H1 (cell line): ENCODE data around the gene GRK3. TPM values are rescaled to one million over a fixed set of nuclear protein-coding genes. Genes with fewer than 3 reads are reported as not detected.

Experiments
- CTCF ChIA-PET: fragments of 300-600 bp; sonication (Branson Sonifier 250); formaldehyde crosslinking; loops from one replicate; lab custom pipeline; 2021; ENCODE audit not compliant: partially characterized antibody; lab: Charles Lee
- POLR2A ChIA-PET: fragments of 300-600 bp; sonication (Branson Sonifier 250); formaldehyde crosslinking; loops from one replicate; lab custom pipeline; 2021; ENCODE audit warnings: inconsistent platforms; ENCODE audit not compliant: partially characterized antibody; lab: Charles Lee
- DNase-seq, 2 experiments: peaks; one replicate each; pipeline versions ENCODE4 v3.0.0 to v3.0.0-alpha.2; 2010 to 2022; ENCODE audit warnings: low spot score in 2 of 2, low read depth in 1 of 2, mixed read lengths in 1 of 2
- FAIRE-seq: peaks from 2 replicates; lab custom pipeline; 2011; peaks lifted over from hg19 to GRCh38; lab: Jason Lieb, UNC
- H2AFZ ChIP-seq: 2 replicates; pipeline ENCODE4 v1.8.1; 2012; ENCODE audit warnings: low read length, inconsistent platforms
- H2AK5ac ChIP-seq: 2 replicates; pipeline ENCODE4 v1.6.1; 2013; ENCODE audit warnings: low read depth, low read length
- H2BK120ac ChIP-seq: replicated peaks from 2 replicates; pipeline ENCODE3; 2013; ENCODE audit warnings: low read depth, low read length, inconsistent platforms
- H2BK12ac ChIP-seq: 2 replicates; pipeline ENCODE4 v1.6.1; 2013; ENCODE audit warnings: low read depth, low read length
- H2BK15ac ChIP-seq: 2 replicates; pipeline ENCODE4 v1.6.1; 2013; ENCODE audit warnings: low read length
- H2BK20ac ChIP-seq: 2 replicates; pipeline ENCODE4 v1.6.1; 2013; ENCODE audit warnings: low read length
- H2BK5ac ChIP-seq: 2 replicates; pipeline ENCODE4 v1.6.1; 2013; ENCODE audit warnings: low read depth, low read length
- H3K14ac ChIP-seq: 2 replicates; pipeline ENCODE4 v1.6.1; 2013; ENCODE audit warnings: inconsistent platforms; ENCODE audit not compliant: insufficient read length
- H3K18ac ChIP-seq: 2 replicates; pipeline ENCODE4 v1.6.1; 2013; ENCODE audit warnings: low read length; ENCODE audit errors: extremely low read depth
- H3K23ac ChIP-seq: 2 replicates; pipeline ENCODE4 v1.6.1; 2013; ENCODE audit warnings: inconsistent platforms; ENCODE audit not compliant: insufficient read length
- H3K23me2 ChIP-seq: 2 replicates; pipeline ENCODE4 v1.6.1; 2013; ENCODE audit warnings: low read depth, low read length
- H3K27ac ChIP-seq: 2 replicates; pipeline ENCODE4 v1.6.1; 2011; ENCODE audit warnings: low read depth, low read length, inconsistent platforms
- H3K27me3 ChIP-seq, 4 experiments: replicated peaks in 1 of 4; 1 replicate in 1 of 4; 2 replicates in 3 of 4; pipeline versions ENCODE4 v1.6.1 to v1.8.1; 2011 to 2013; ENCODE audit warnings: low read length in 3 of 4, mild to moderate bottlenecking in 3 of 4, inconsistent platforms in 2 of 4, mixed read lengths in 2 of 4, moderate library complexity in 1 of 4; ENCODE audit not compliant: control insufficient read depth in 3 of 4, insufficient read depth in 3 of 4; ENCODE audit errors: extremely low read depth in 1 of 4
- H3K36me3 ChIP-seq, 4 experiments: 2 replicates each; pipeline versions ENCODE4 v1.6.1 to v1.8.1; 2011 to 2013; ENCODE audit warnings: mild to moderate bottlenecking in 4 of 4, low read length in 3 of 4, moderate library complexity in 2 of 4, control low read depth in 1 of 4, inconsistent platforms in 1 of 4; ENCODE audit not compliant: insufficient read depth in 4 of 4, control insufficient read depth in 2 of 4
- H3K4ac ChIP-seq: replicated peaks from 2 replicates; pipeline ENCODE3; 2013; ENCODE audit warnings: low read length, low read depth, mixed read lengths, inconsistent platforms; ENCODE audit not compliant: insufficient read length
- H3K4me1 ChIP-seq, 4 experiments: replicated peaks in 1 of 4; 1 replicate in 1 of 4; 2 replicates in 3 of 4; pipeline versions ENCODE4 v1.6.1 to v1.8.1; 2011 to 2013; ENCODE audit warnings: low read length in 3 of 4, inconsistent platforms in 2 of 4, mixed read lengths in 1 of 4; ENCODE audit not compliant: insufficient read depth in 4 of 4, control insufficient read depth in 3 of 4
- H3K4me2 ChIP-seq, 2 experiments: 2 replicates each; pipeline versions ENCODE4 v1.6.1 to v1.8.1; 2011 to 2013; ENCODE audit warnings: low read depth in 2 of 2, low read length in 2 of 2, control low read depth in 1 of 2, inconsistent platforms in 1 of 2, mild to moderate bottlenecking in 1 of 2; ENCODE audit not compliant: insufficient read depth in 1 of 2
- H3K4me3 ChIP-seq, 4 experiments: fragments of 200-600, 300-600 bp in 1 of 4; sonication (generic), shearing (Covaris generic), sonication (Bioruptor Twin) in 1 of 4; 2 replicates each; pipeline versions ENCODE4 v1.5.1 to v1.8.1; 2011 to 2016; ENCODE audit warnings: low read length in 4 of 4, low read depth in 3 of 4, control low read depth in 2 of 4, inconsistent platforms in 2 of 4, mild to moderate bottlenecking in 2 of 4, mixed read lengths in 1 of 4, moderate library complexity in 1 of 4; ENCODE audit not compliant: insufficient read depth in 2 of 4; ENCODE audit errors: extremely low read depth in 1 of 4
- H3K56ac ChIP-seq: replicated peaks from 2 replicates; pipeline ENCODE3; 2013; ENCODE audit warnings: low read depth, mild to moderate bottlenecking, mixed read lengths, low read length, inconsistent platforms; ENCODE audit not compliant: insufficient read length
- H3K79me1 ChIP-seq: 2 replicates; pipeline ENCODE4 v1.6.1; 2013; ENCODE audit warnings: low read depth, low read length, control low read depth
- H3K79me2 ChIP-seq, 2 experiments: 2 replicates each; pipeline versions ENCODE4 v1.6.1 to v1.8.1; 2012 to 2013; ENCODE audit warnings: low read length in 2 of 2, mild to moderate bottlenecking in 2 of 2, inconsistent platforms in 1 of 2; ENCODE audit not compliant: insufficient read depth in 2 of 2, control insufficient read depth in 1 of 2
- H3K9ac ChIP-seq, 4 experiments: replicated peaks in 1 of 4; 1 replicate in 1 of 4; 2 replicates in 3 of 4; pipeline versions ENCODE4 v1.6.1 to v1.8.1; 2011 to 2013; ENCODE audit warnings: low read depth in 3 of 4, low read length in 3 of 4, control low read depth in 2 of 4, mild to moderate bottlenecking in 2 of 4, moderate library complexity in 2 of 4, inconsistent platforms in 1 of 4; ENCODE audit errors: extremely low read depth in 1 of 4
- H3K9me3 ChIP-seq, 2 experiments: 2 replicates each; pipeline versions ENCODE4 v1.6.1 to v1.8.1; 2012 to 2013; ENCODE audit warnings: mild to moderate bottlenecking in 2 of 2, moderate library complexity in 2 of 2, control low read depth in 1 of 2, inconsistent platforms in 1 of 2, low read depth in 1 of 2, low read length in 1 of 2, mixed read lengths in 1 of 2; ENCODE audit not compliant: insufficient read depth in 2 of 2
- H4K20me1 ChIP-seq, 2 experiments: replicated peaks in 1 of 2; 2 replicates each; pipeline versions ENCODE3 to v1.8.1; 2011 to 2013; ENCODE audit warnings: inconsistent platforms in 2 of 2, low read length in 2 of 2, mild to moderate bottlenecking in 1 of 2; ENCODE audit not compliant: insufficient read depth in 2 of 2, control insufficient read depth in 1 of 2
- H4K5ac ChIP-seq: 2 replicates; pipeline ENCODE4 v1.6.1; 2013; ENCODE audit warnings: low read length, low read depth, mixed read lengths, inconsistent platforms; ENCODE audit not compliant: insufficient read length
- H4K8ac ChIP-seq: 2 replicates; pipeline ENCODE4 v1.8.0; 2013; ENCODE audit warnings: mild to moderate bottlenecking, moderate library complexity, low read length, inconsistent platforms; ENCODE audit not compliant: insufficient read depth; ENCODE audit errors: extremely low read depth
- H4K91ac ChIP-seq: replicated peaks from 2 replicates; pipeline ENCODE3; 2013; ENCODE audit warnings: low read length, mixed read lengths, inconsistent platforms; ENCODE audit not compliant: insufficient read length
- NANOG ChIP-seq: IDR thresholded peaks from 2 replicates; pipeline ENCODE4 v1.6.1; 2011; ENCODE audit warnings: low read length, low read depth, mild to moderate bottlenecking, inconsistent platforms; ENCODE audit not compliant: insufficient read depth, poor library complexity, severe bottlenecking
- POU5F1 ChIP-seq: IDR thresholded peaks from 2 replicates; pipeline ENCODE4 v1.6.1; 2011; ENCODE audit warnings: low read depth, mild to moderate bottlenecking, low read length, moderate library complexity
- WGBS, 2 experiments: shearing (Covaris generic) in 1 of 2; methylation state at CpG; one replicate each; pipeline versions ENCODE4 v1.1.6 to v1.1.7; 2013 to 2015; ENCODE audit warnings: low lambda C conversion rate in 2 of 2, mixed read lengths in 2 of 2, inconsistent platforms in 1 of 2, low coverage in 1 of 2, missing lambda C conversion rate in 1 of 2; ENCODE audit not compliant: insufficient replicate concordance in 2 of 2, insufficient coverage in 1 of 2, insufficient read length in 1 of 2; ENCODE audit errors: extremely low coverage in 1 of 2, missing lambda C conversion rate in 1 of 2; 5-methylcytosine and 5-hydroxymethylcytosine counted together
- polyA plus RNA-seq, 7 experiments: library from polyadenylated mRNA; depleted of rRNA in 3 of 7; stranded (reverse) in 5 of 7; unstranded in 2 of 7; fragments of >200 nt in 5 of 7; fragments of 200-250 nt in 2 of 7; gene quantifications; 1 replicate in 5 of 7; 2 replicates in 1 of 7; 4 replicates in 1 of 7; pipeline versions ENCODE4 v1.2.1 to v1.2.3, GENCODE V29; 2011 to 2013; ENCODE audit warnings: missing spikeins in 2 of 7, mixed read lengths in 2 of 7
- total RNA-seq: library from RNA; stranded (reverse); fragmentation: NEBNext Ultra II Directional; extraction: Animal tissue kit (Norgen Biotek cat#: 25700); gene quantifications from 2 replicates; pipeline ENCODE4 v1.2.1, GENCODE V29; 2021

The GRK3 gene
- total and polyA plus RNA-seq, 2 of the 8 experiments (the other 6 are each of a cell fraction or from before 2014, with no cell fraction given): 7.5 to 35.3 TPM

DNA sequence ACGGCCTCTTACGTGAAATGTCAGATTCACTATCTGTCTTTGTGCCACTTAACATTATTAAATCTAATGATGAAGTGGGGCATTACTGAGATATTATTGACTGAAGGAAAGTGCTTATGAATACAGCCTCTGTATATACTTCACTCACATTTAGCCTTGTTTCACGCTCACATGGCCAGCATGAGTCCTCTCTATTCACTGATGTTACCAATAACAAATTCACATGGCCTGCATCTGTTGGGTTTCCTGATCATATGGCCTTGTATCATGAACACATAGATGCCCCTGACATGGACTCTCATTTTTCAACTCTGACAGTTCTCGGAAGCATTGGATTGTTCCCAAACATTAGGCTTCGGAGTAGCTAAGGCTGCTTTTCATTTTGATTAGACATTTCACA is 109.2 kb downstream of the GRK3 start:
- H4K20me1 ChIP-seq: peaks cover 0 to 5% of the 10 kb centered on the region in 2 experiments
- H4K91ac ChIP-seq: no peak overlapping the region
- no peak overlapping the region for H3K56ac ChIP-seq
- no peak overlapping the region for H4K5ac ChIP-seq
- H2BK20ac ChIP-seq: no peak overlapping the region
- no peak overlapping the region for H2BK12ac ChIP-seq
- DNase-seq (no peak), FAIRE-seq (no peak)
- H2AK5ac ChIP-seq: 0 out of 2 replicates have a peak overlapping the region, but pooled peaks have one; percentile 24
- CTCF ChIA-PET: interaction anchor here (0.8 kb wide), 1 partner anchor 462 kb away, joined by 3 read pairs; no protein-coding TSS in a partner anchor
- POLR2A ChIA-PET: interaction anchor here (1.4 kb wide), 1 partner anchor 9 kb away, joined by 3 read pairs; no protein-coding TSS in a partner anchor
- H2BK5ac ChIP-seq: no peak overlapping the region
- H3K23me2 ChIP-seq: no peaks in the 10 kb centered on the region
- H3K23ac ChIP-seq: no peak overlapping the region
- H3K18ac ChIP-seq: no peak overlapping the region
- H3K4ac ChIP-seq: no peak overlapping the region
- H3K9me3 ChIP-seq: no peaks in the 10 kb centered on the region
- no peak overlapping the region for H2BK120ac ChIP-seq
- no peak for TF ChIP-seq POU5F1
- no peak for TF ChIP-seq NANOG
- H2BK15ac ChIP-seq: no peak overlapping the region
- no peaks in the 10 kb centered on the region for H3K27me3 ChIP-seq
- H3K79me2 ChIP-seq: no peaks in the 10 kb centered on the region
- no peak overlapping the region for H3K14ac ChIP-seq
- H2AFZ ChIP-seq: no peak overlapping the region
- no peak overlapping the region for H3K27ac ChIP-seq
- 87% methylated on average over 5 of the region's 5 CpGs; no CpG with 5 or more reads in 1 of the 2 experiments for WGBS, 2 experiments
- no peak overlapping the region for H4K8ac ChIP-seq
- H3K36me3 ChIP-seq: peaks cover 0 to 2% (median 0%) of the 10 kb centered on the region in 4 experiments; a peak in 1 of 8 replicates
- no peak overlapping the region for H3K4me3 ChIP-seq
- peaks cover 0 to 3% (median 0%) of the 10 kb centered on the region in 4 experiments; a peak in 1 of 7 replicates for H3K4me1 ChIP-seq
- H3K79me1 ChIP-seq: no peaks in the 10 kb centered on the region
- H3K4me2 ChIP-seq: no peak overlapping the region
- H3K9ac ChIP-seq: no peak overlapping the region
